Type B pancreatic cell (in vitro differentiated cells): Measurements from ENCODE around the gene CHRM2. TPM values are rescaled to one million over a fixed set of nuclear protein-coding genes. Genes with fewer than 3 reads are reported as not detected.

Source experiments
- DNase-seq: peaks from one replicate; pipeline ENCODE4 v3.0.0; 2021; ENCODE audit warnings: mixed read lengths; ENCODE audit not compliant: unreplicated experiment; ENCODE audit errors: extremely low spot score
- H3K27ac Mint-ChIP-seq: 2 replicates; pipeline ENCODE4 v1.8.0; 2021; ENCODE audit warnings: mild to moderate bottlenecking, mixed read lengths
- H3K27me3 Mint-ChIP-seq: 2 replicates; pipeline ENCODE4 v1.8.0; 2021; ENCODE audit warnings: mixed read lengths
- H3K36me3 Mint-ChIP-seq: 2 replicates; pipeline ENCODE4 v1.8.0; 2021; ENCODE audit warnings: mixed read lengths
- H3K4me1 Mint-ChIP-seq: one replicate; pipeline ENCODE4 v1.8.0; 2021; ENCODE audit warnings: mixed read lengths; ENCODE audit not compliant: unreplicated experiment
- H3K4me3 Mint-ChIP-seq: 2 replicates; pipeline ENCODE4 v1.8.0; 2021; ENCODE audit warnings: mild to moderate bottlenecking, mixed read lengths
- H3K9me3 Mint-ChIP-seq: 2 replicates; pipeline ENCODE4 v1.8.0; 2021; ENCODE audit warnings: mixed read lengths
- CTCF ChIP-seq: fragments of 200-600 bp; sonication (generic); conservative IDR thresholded peaks from 2 replicates; pipeline ENCODE4 v1.5.0; 2021; ENCODE audit warnings: antibody characterized with exemption, mild to moderate bottlenecking
- total RNA-seq: library from RNA; stranded (reverse); gene quantifications from 2 replicates; pipeline ENCODE4 v1.2.1, GENCODE V29; 2021; ENCODE audit warnings: low replicate concordance

The CHRM2 gene
- total RNA-seq, 1 donor from 2014 or later = 12.2 TPM

GRCh38 chr7:136897676-136898075 is 29.2 kb downstream of the CHRM2 start:
- H3K9me3 Mint-ChIP-seq = no peaks in the 10 kb centered on the region
- H3K27me3 Mint-ChIP-seq = no peaks in the 10 kb centered on the region
- TF ChIP-seq CTCF = no peak
- DNase-seq = no peak
- no peak overlapping the region for H3K4me3 Mint-ChIP-seq
- no peak overlapping the region for H3K27ac Mint-ChIP-seq
- no peaks in the 10 kb centered on the region for H3K4me1 Mint-ChIP-seq
- H3K36me3 Mint-ChIP-seq = peaks cover 7% of the 10 kb centered on the region

- Mint-ChIP-seq H3K27ac (no peak overlapping the region), H3K36me3 (no peaks in the 10 kb centered on the region), H3K27me3 (no peaks in the 10 kb centered on the region), H3K4me1 (no peaks in the 10 kb centered on the region), H3K9me3 (no peaks in the 10 kb centered on the region), H3K4me3 (no peak overlapping the region)
- TF ChIP-seq CTCF = no peak
- no peak for DNase-seq
Measured at GRCh38 chr7:136900005-136900404, 31.6 kb downstream of the CHRM2 start.

- Mint-ChIP-seq H3K4me1 (no peaks in the 10 kb centered on the region), H3K4me3 (no peak overlapping the region), H3K9me3 (no peaks in the 10 kb centered on the region), H3K27me3 (no peaks in the 10 kb centered on the region), H3K27ac (no peak overlapping the region), H3K36me3 (peaks cover 3% of the 10 kb centered on the region)
- no peak for TF ChIP-seq CTCF
- DNase-seq = no peak
Measured at GRCh38 chr7:136910771-136911170, 42.3 kb downstream of the CHRM2 start.

- Mint-ChIP-seq H3K4me1 (no peaks in the 10 kb centered on the region), H3K4me3 (no peak overlapping the region), H3K27ac (no peak overlapping the region), H3K27me3 (no peaks in the 10 kb centered on the region), H3K36me3 (peaks cover 3% of the 10 kb centered on the region), H3K9me3 (no peaks in the 10 kb centered on the region)
- TF ChIP-seq CTCF = no peak
- DNase-seq = no peak
Measured at GRCh38 chr7:136911344-136911743, 42.9 kb downstream of the CHRM2 start.

- H3K4me3 Mint-ChIP-seq = no peak overlapping the region
- no peak for TF ChIP-seq CTCF
- peaks cover 3% of the 10 kb centered on the region for H3K36me3 Mint-ChIP-seq
- H3K9me3 Mint-ChIP-seq = no peaks in the 10 kb centered on the region
- no peak for DNase-seq
- H3K27me3 Mint-ChIP-seq = no peaks in the 10 kb centered on the region
- H3K27ac Mint-ChIP-seq = no peak overlapping the region
- no peaks in the 10 kb centered on the region for H3K4me1 Mint-ChIP-seq
Measured at GRCh38 chr7:136912339-136912738, 43.9 kb downstream of the CHRM2 start.

- H3K4me1 Mint-ChIP-seq = no peaks in the 10 kb centered on the region
- DNase-seq = no peak
- TF ChIP-seq CTCF = no peak
- H3K27me3 Mint-ChIP-seq = no peaks in the 10 kb centered on the region
- H3K36me3 Mint-ChIP-seq = no peaks in the 10 kb centered on the region
- H3K4me3 Mint-ChIP-seq = no peak overlapping the region
- H3K27ac Mint-ChIP-seq = no peak overlapping the region
- H3K9me3 Mint-ChIP-seq = no peaks in the 10 kb centered on the region
Measured at GRCh38 chr7:136914016-136914415, 45.6 kb downstream of the CHRM2 start.
